Gastrocnemius medialis (tissue), 4 donors: ENCODE results near the gene P3R3URF. TPM values are rescaled to one million over a fixed set of nuclear protein-coding genes. Genes with fewer than 3 reads are reported as not detected.

ENCODE experiments used
- ATAC-seq, 2 donors: fragments of 150-250 bp; one replicate each; pipeline ENCODE4 v1.9.1; 2016
- DNase-seq, 2 donors: peaks; one replicate each; pipeline ENCODE4 v3.0.0-alpha.2; 2019
- H3K27ac ChIP-seq, 4 donors: fragments of 200-600 bp; sonication (generic); 1 replicate in 1 of 4; 2 replicates in 3 of 4; pipeline ENCODE4 v1.5.1; 2016 to 2018; ENCODE audit warnings: mild to moderate bottlenecking in 2 of 4, moderate library complexity in 1 of 4
- H3K27me3 ChIP-seq, 3 donors: fragments of 200-600 bp; sonication (generic) in 2 of 3; 1 replicate in 1 of 3; 2 replicates in 2 of 3; pipeline versions ENCODE4 v1.5.1 to v1.6.0; 2016 to 2019; ENCODE audit warnings: mild to moderate bottlenecking in 1 of 3, moderate library complexity in 1 of 3
- H3K36me3 ChIP-seq, 2 donors: fragments of 200-600 bp; sonication (generic) in 1 of 2; one replicate each; pipeline ENCODE4 v1.5.1; 2017 to 2018
- H3K4me1 ChIP-seq, 2 donors: fragments of 200-600 bp; sonication (generic) in 1 of 2; one replicate each; pipeline ENCODE4 v1.5.1; 2016 to 2017; ENCODE audit warnings: mild to moderate bottlenecking in 2 of 2
- H3K4me3 ChIP-seq, 4 donors: fragments of 200-600 bp; sonication (generic) in 3 of 4; 1 replicate in 1 of 4; 2 replicates in 3 of 4; pipeline ENCODE4 v1.5.1; 2016 to 2019; ENCODE audit warnings: mild to moderate bottlenecking in 2 of 4
- H3K9me3 ChIP-seq, 3 donors: fragments of 200-600 bp; sonication (generic) in 2 of 3; 1 replicate in 1 of 3; 2 replicates in 2 of 3; pipeline ENCODE4 v1.5.1; 2016 to 2019
- CTCF ChIP-seq, 5 experiments: fragments of 450-650 bp in 3 of 5; fragments of 200-600 bp in 2 of 5; sonication (generic) in 2 of 5; IDR thresholded peaks in 4 of 5; conservative IDR thresholded peaks in 1 of 5; 1 replicate in 4 of 5; 2 replicates in 1 of 5; pipeline ENCODE4 v1.5.1; 2016 to 2019; ENCODE audit warnings: antibody characterized with exemption in 5 of 5, mild to moderate bottlenecking in 3 of 5, moderate library complexity in 3 of 5
- POLR2A ChIP-seq, 2 donors: fragments of 450-650 bp; IDR thresholded peaks; one replicate each; pipeline ENCODE4 v1.6.1; 2017; ENCODE audit warnings: antibody characterized with exemption in 2 of 2, mild to moderate bottlenecking in 2 of 2, moderate library complexity in 2 of 2
- in situ Hi-C, 4 donors: fragments of 200-750 bp; cut with MboI; loops; one replicate each; pipeline versions ENCODE4 v1.15.0 to v1.8.0; 2017; ENCODE audit warnings: low sequenced_read_pairs in 4 of 4
- intact Hi-C: fragments of 100-400 bp; cut with DNase I; formaldehyde crosslinking; loops from one replicate; pipeline ENCODE4 v1.15.1; 2023; ENCODE audit warnings: low total_unique reads
- total RNA-seq, 4 donors: library from RNA; depleted of rRNA; stranded (reverse); fragments of >200 nt; gene quantifications; one replicate each; pipeline versions ENCODE4 v1.1.0 to v1.2.3, GENCODE V29; 2016

Gene P3R3URF
- total RNA-seq, 4 donors from 2014 or later: not detected

- no peaks in the 10 kb centered on the region for H3K9me3 ChIP-seq
- in situ Hi-C loops: no loop called here
- TF ChIP-seq CTCF (IDR thresholded peaks at IDR 0.05 in 4 of 5, conservative IDR thresholded peaks at IDR 0.05 in 1 of 5): no peak
- no peak for TF ChIP-seq POLR2A (IDR thresholded peaks at IDR 0.05)
- DNase-seq (no peak), ATAC-seq (no peak)
- H3K36me3 ChIP-seq: no peaks in the 10 kb centered on the region
- no peak overlapping the region for H3K4me3 ChIP-seq
- peaks cover 48 to 64% of the 10 kb centered on the region in 2 donors for H3K4me1 ChIP-seq
- intact Hi-C loops: loop anchor here (10.0 kb wide), 1 partner anchor 255 kb away; no protein-coding TSS in a partner anchor
- H3K27ac ChIP-seq: peak overlapping the region in 3 of 4 donors; percentile 84 to 90 (median 86)
- no peaks in the 10 kb centered on the region for H3K27me3 ChIP-seq
Observed at GRCh38 chr1:46169811-46170454, 6.4 kb downstream of the P3R3URF start.

- H3K27ac ChIP-seq: peak overlapping the region in 3 of 4 donors; percentile 75 to 84 (median 82)
- H3K27me3 ChIP-seq: no peaks in the 10 kb centered on the region
- no peak overlapping the region for H3K4me3 ChIP-seq
- DNase-seq (no peak), ATAC-seq (no peak)
- in situ Hi-C loops (no loop called here), intact Hi-C loops (no loop called here)
- no peaks in the 10 kb centered on the region for H3K9me3 ChIP-seq
- H3K4me1 ChIP-seq: peaks cover 34 to 52% of the 10 kb centered on the region in 2 donors
- no peaks in the 10 kb centered on the region for H3K36me3 ChIP-seq
- TF ChIP-seq CTCF (IDR thresholded peaks at IDR 0.05 in 4 of 5, conservative IDR thresholded peaks at IDR 0.05 in 1 of 5): no peak
- no peak for TF ChIP-seq POLR2A (IDR thresholded peaks at IDR 0.05)
Observed at GRCh38 chr1:46168477-46168876, 7.8 kb downstream of the P3R3URF start.

DNA sequence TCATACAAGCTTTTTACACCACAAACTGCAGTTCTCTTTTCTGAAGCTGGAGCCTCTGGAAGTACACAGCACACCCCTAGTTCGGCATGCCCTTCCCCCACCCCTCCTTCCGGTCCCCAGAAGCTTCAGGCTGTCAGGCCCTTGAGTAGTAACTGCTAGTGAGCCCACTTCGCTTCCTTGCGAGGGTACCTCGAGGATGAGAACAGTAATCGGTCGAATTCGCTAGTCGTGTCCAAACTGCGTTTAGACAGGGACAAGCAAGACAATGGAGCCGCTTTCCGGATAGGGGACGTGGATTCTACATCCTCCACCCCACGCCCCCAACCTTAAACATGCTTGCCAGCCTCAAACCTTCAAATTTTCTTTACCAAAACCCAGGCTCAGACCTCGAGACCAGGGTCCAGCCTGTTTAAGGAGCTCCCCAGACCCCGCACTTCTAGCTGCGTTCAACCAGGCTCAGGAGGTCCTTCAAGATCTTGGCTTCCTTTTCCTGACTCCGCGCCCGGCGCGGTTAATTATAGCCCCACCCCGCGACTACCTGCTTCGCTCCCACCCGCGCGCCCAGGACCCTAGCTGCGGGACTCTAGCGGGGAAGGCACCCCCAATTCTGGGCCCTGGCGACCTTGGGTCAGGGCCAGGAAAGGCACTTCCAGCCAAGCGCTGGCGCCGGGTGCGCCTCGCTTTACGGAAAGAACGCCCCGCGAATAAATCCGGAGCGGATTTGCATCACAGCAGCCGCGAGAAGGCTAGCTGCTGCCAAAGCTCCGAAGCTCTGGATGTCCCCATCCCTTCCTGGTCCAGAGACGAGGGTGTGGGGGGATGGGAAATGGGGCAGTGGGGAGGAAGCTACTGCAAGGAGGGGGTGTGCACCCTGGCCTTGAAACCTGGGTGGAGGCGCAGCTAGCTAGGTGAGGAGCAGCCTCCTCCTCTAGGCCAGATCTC lies 9.5 kb downstream of the P3R3URF start:
- H3K27ac ChIP-seq: peak overlapping the region; percentile 75 to 84 (median 80)
- in situ Hi-C loops (no loop called here), intact Hi-C loops (no loop called here)
- H3K9me3 ChIP-seq: no peaks in the 10 kb centered on the region
- DNase-seq (peak in 1 of 2 donors; percentile 17), ATAC-seq (peak; percentile 63)
- peak; percentile 32 to 53 for TF ChIP-seq POLR2A (IDR thresholded peaks at IDR 0.05)
- TF ChIP-seq CTCF (IDR thresholded peaks at IDR 0.05 in 4 of 5, conservative IDR thresholded peaks at IDR 0.05 in 1 of 5): no peak
- H3K4me3 ChIP-seq: peak overlapping the region; percentile 56 to 67 (median 62)
- H3K27me3 ChIP-seq: no peaks in the 10 kb centered on the region
- peaks cover 19 to 36% of the 10 kb centered on the region in 2 donors for H3K4me1 ChIP-seq
- no peaks in the 10 kb centered on the region for H3K36me3 ChIP-seq

DNA sequence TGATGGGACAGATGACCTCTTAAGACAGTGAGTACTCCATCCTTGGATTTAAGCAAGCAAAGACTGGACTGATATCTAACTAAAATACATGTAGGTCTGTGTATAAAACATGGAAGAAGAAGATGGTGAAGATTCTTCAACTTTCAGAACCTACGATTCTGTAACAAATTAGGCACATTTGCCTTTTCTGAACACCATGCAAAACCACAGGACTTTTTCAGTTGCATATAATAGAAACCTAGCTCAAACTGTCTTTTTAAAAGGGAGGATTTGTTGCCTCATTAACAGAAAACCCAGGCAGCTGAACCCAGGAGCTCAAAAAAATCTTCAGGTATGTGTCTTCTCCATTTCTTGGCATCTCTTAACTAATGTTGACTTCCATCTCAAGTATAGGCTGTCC lies 16.1 kb downstream of the P3R3URF start:
- DNase-seq: no peak
- no peaks in the 10 kb centered on the region for H3K36me3 ChIP-seq
- no peak for ATAC-seq
- TF ChIP-seq POLR2A (IDR thresholded peaks at IDR 0.05) (no peak), CTCF (IDR thresholded peaks at IDR 0.05 in 4 of 5, conservative IDR thresholded peaks at IDR 0.05 in 1 of 5) (no peak)
- no peaks in the 10 kb centered on the region for H3K27me3 ChIP-seq
- intact Hi-C loops: no loop called here
- in situ Hi-C loops: no loop called here
- no peak overlapping the region for H3K27ac ChIP-seq
- no peaks in the 10 kb centered on the region for H3K4me1 ChIP-seq
- H3K4me3 ChIP-seq: no peak overlapping the region
- H3K9me3 ChIP-seq: no peaks in the 10 kb centered on the region
